Activated CD8-positive, alpha-beta T cell treated with anti-CD3 and anti-CD28 coated beads for 36 hours (primary cell): ENCODE data around the gene CYP4F2. TPM values are rescaled to one million over a fixed set of nuclear protein-coding genes. Genes with fewer than 3 reads are reported as not detected.

Experiments used
- ATAC-seq: fragments of 200-7000 bp; cut with Tn5 transposase; one replicate; pipeline ENCODE4 v1.10.0; 2021; ENCODE audit warnings: mild to moderate bottlenecking, moderate library complexity
- CTCF ChIA-PET: fragments of 350-600 bp; sonication (Branson Sonifier 250); formaldehyde crosslinking; loops from one replicate; lab custom pipeline; 2021; ENCODE audit warnings: antibody characterized with exemption; lab: Charles Lee
- POLR2A ChIA-PET: fragments of 350-600 bp; sonication (Branson Sonifier 250); formaldehyde crosslinking; loops from one replicate; lab custom pipeline; 2021; ENCODE audit warnings: antibody characterized with exemption; lab: Charles Lee
- DNase-seq: peaks from one replicate; pipeline ENCODE4 v3.0.0-alpha.2; 2020
- H3K27ac Mint-ChIP-seq: one replicate; pipeline ENCODE4 v1.8.0; 2021; ENCODE audit warnings: mild to moderate bottlenecking, mixed read lengths
- H3K27me3 Mint-ChIP-seq: one replicate; pipeline ENCODE4 v1.8.0; 2021; ENCODE audit warnings: mixed read lengths
- H3K36me3 Mint-ChIP-seq: one replicate; pipeline ENCODE4 v1.8.0; 2021; ENCODE audit warnings: low read depth, mixed read lengths
- H3K4me1 Mint-ChIP-seq: one replicate; pipeline ENCODE4 v1.8.0; 2021; ENCODE audit warnings: low read depth, mixed read lengths
- H3K4me3 Mint-ChIP-seq: one replicate; pipeline ENCODE4 v1.8.0; 2021; ENCODE audit warnings: mild to moderate bottlenecking, moderate library complexity, mixed read lengths
- H3K9me3 Mint-ChIP-seq: one replicate; pipeline ENCODE4 v1.8.0; 2021; ENCODE audit warnings: mixed read lengths
- intact Hi-C: fragments of 100-400 bp; cut with micrococcal nuclease; formaldehyde crosslinking; loops from one replicate; pipeline ENCODE4 v1.10.0; 2022
- total RNA-seq, 2 experiments: library from RNA; stranded (reverse); gene quantifications; one replicate each; pipeline ENCODE4 v1.2.3, GENCODE V29; 2021
- TF ChIP-seq, protein P1 (sequence below): fragments of 200-600 bp; IDR thresholded peaks from one replicate; pipeline ENCODE4 v1.8.0; 2022; ENCODE audit warnings: antibody characterized with exemption, mild to moderate bottlenecking

Gene CYP4F2
- total RNA-seq, 2 experiments from 2014 or later = 0.18 TPM; not detected in 1

DNA sequence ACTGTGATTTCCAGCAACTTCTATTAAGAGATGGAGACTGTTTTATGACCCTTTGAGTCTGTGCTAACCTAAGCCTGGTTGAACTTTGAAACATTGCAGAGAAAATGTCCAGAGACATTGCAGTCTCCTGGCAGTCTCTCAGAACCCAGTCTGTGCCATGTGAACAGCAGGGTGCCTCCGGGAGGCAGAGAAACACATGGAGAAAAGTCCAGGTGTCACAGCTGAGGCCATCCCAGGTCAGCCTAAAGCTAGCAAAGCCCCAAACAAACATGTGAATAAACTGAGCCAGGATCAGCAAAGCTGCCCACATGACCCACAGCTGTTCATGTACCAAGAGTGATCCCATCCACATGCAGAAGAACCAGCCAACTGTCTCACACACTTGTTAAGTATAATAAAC, 28.6 kb upstream of the CYP4F2 start:
- no peaks in the 10 kb centered on the region for H3K4me1 Mint-ChIP-seq
- H3K27ac Mint-ChIP-seq = no peak overlapping the region
- ChIA-PET POLR2A (no interaction called here), CTCF (no interaction called here)
- peaks cover 6% of the 10 kb centered on the region for H3K9me3 Mint-ChIP-seq
- no peak for DNase-seq
- TF ChIP-seq, protein P1, sequence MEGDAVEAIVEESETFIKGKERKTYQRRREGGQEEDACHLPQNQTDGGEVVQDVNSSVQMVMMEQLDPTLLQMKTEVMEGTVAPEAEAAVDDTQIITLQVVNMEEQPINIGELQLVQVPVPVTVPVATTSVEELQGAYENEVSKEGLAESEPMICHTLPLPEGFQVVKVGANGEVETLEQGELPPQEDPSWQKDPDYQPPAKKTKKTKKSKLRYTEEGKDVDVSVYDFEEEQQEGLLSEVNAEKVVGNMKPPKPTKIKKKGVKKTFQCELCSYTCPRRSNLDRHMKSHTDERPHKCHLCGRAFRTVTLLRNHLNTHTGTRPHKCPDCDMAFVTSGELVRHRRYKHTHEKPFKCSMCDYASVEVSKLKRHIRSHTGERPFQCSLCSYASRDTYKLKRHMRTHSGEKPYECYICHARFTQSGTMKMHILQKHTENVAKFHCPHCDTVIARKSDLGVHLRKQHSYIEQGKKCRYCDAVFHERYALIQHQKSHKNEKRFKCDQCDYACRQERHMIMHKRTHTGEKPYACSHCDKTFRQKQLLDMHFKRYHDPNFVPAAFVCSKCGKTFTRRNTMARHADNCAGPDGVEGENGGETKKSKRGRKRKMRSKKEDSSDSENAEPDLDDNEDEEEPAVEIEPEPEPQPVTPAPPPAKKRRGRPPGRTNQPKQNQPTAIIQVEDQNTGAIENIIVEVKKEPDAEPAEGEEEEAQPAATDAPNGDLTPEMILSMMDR = no peak
- peaks cover 5% of the 10 kb centered on the region for H3K36me3 Mint-ChIP-seq
- no peak for ATAC-seq
- H3K4me3 Mint-ChIP-seq = no peak overlapping the region
- H3K27me3 Mint-ChIP-seq = peaks cover 48% of the 10 kb centered on the region
- intact Hi-C loops = no loop called here

DNA sequence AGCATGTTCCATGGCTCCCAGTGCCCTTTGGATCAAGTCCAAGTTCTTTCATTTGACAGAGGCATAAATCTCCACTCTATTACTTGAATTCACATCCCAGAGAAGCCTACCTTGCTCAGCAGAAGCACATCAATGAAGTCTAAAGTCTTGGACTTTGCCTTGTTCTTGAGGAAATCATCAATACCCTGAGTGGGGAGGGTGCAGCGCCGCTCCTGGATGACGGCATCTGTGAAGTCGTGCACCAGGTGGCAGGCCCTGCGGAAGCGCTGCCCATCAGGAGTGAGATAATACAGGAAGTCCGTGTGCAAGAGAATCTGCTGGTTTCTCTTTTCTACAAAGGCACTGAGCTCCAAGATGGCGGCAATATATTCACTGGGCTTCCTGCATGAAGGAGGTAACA, 25.8 kb upstream of the CYP4F2 start:
- CTCF ChIA-PET = no interaction called here

DNA sequence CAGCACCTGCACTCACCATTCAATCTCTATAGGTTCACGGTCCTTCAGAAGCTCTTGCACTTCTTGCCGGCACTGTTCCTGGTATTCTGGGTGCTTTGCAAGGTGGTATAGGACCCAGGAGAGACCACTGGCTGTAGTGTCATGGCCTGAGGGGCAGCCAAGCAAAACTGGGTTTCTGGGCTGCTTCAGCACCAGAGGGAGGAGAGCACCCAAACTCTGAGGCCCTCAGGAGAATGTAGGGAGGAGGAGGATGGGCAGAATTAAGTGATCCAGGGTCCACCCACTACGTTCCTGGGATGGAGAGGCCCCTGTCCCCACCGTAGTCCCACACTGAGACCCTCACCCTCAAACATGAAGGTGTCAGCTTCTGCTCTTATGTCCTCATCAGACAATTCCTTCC, 24.1 kb upstream of the CYP4F2 start:
- DNase-seq (no peak), ATAC-seq (no peak)
- TF ChIP-seq, protein P1 = no peak
- CTCF ChIA-PET = no interaction called here
- POLR2A ChIA-PET = no interaction called here
- Mint-ChIP-seq H3K27me3 (peaks cover 30% of the 10 kb centered on the region), H3K27ac (no peak overlapping the region), H3K4me3 (no peak overlapping the region), H3K4me1 (no peaks in the 10 kb centered on the region), H3K36me3 (no peaks in the 10 kb centered on the region), H3K9me3 (no peaks in the 10 kb centered on the region)
- intact Hi-C loops = no loop called here

More for the DNA sequence above, 25.8 kb upstream of the CYP4F2 start:
- intact Hi-C loops = no loop called here
- ATAC-seq = no peak
- Mint-ChIP-seq H3K36me3 (no peaks in the 10 kb centered on the region), H3K4me1 (no peaks in the 10 kb centered on the region), H3K27ac (no peak overlapping the region), H3K4me3 (no peak overlapping the region), H3K9me3 (no peaks in the 10 kb centered on the region), H3K27me3 (peaks cover 31% of the 10 kb centered on the region)
- DNase-seq = no peak
- TF ChIP-seq, protein P1 = no peak
- POLR2A ChIA-PET = no interaction called here

- TF ChIP-seq, protein P1 = no peak
- Mint-ChIP-seq H3K36me3 (no peaks in the 10 kb centered on the region), H3K27ac (no peak overlapping the region), H3K9me3 (peaks cover 7% of the 10 kb centered on the region), H3K4me1 (no peaks in the 10 kb centered on the region), H3K27me3 (peaks cover 26% of the 10 kb centered on the region), H3K4me3 (no peak overlapping the region)
- DNase-seq (no peak), ATAC-seq (no peak)
- intact Hi-C loops = no loop called here
- POLR2A ChIA-PET = no interaction called here
- CTCF ChIA-PET = no interaction called here
Observed at GRCh38 chr19:15919243-15919642, 21.4 kb upstream of the CYP4F2 start.

GRCh38 chr19:15915109-15915508, 17.2 kb upstream of the CYP4F2 start:
- TF ChIP-seq, protein P1 = no peak
- no peak overlapping the region for H3K27ac Mint-ChIP-seq
- H3K4me3 Mint-ChIP-seq = no peak overlapping the region
- H3K36me3 Mint-ChIP-seq = no peaks in the 10 kb centered on the region
- H3K9me3 Mint-ChIP-seq = peaks cover 7% of the 10 kb centered on the region
- DNase-seq (no peak), ATAC-seq (no peak)
- ChIA-PET POLR2A (no interaction called here), CTCF (no interaction called here)
- H3K4me1 Mint-ChIP-seq = no peaks in the 10 kb centered on the region
- H3K27me3 Mint-ChIP-seq = peaks cover 41% of the 10 kb centered on the region
- intact Hi-C loops = no loop called here
